Effector memory CD8-positive, alpha-beta T cell (primary cell): ENCODE data around the gene NUP210.
A peak's percentile ranks its signal among the peaks of the same experiment; 100 is the strongest.

Source experiments
- ATAC-seq: fragments of 150-1000 bp; cut with Tn5 transposase; replicated peaks from 2 replicates; pipeline ENCODE4 v1.10.0; 2021; ENCODE audit warnings: mild to moderate bottlenecking, moderate library complexity
- DNase-seq, 3 experiments: peaks; one replicate each; pipeline ENCODE4 v3.0.0; 2021
- H3K27ac Mint-ChIP-seq, 2 donors: one replicate each; pipeline ENCODE4 v1.8.0; 2022; ENCODE audit warnings: mild to moderate bottlenecking in 2 of 2, mixed read lengths in 2 of 2, moderate library complexity in 2 of 2
- H3K27me3 Mint-ChIP-seq, 2 donors: one replicate each; pipeline ENCODE4 v1.8.0; 2022; ENCODE audit warnings: mixed read lengths in 2 of 2
- H3K36me3 Mint-ChIP-seq: one replicate; pipeline ENCODE4 v1.8.0; 2022; ENCODE audit warnings: mild to moderate bottlenecking, moderate library complexity, mixed read lengths; ENCODE audit not compliant: insufficient read depth
- H3K4me1 Mint-ChIP-seq, 2 donors: one replicate each; pipeline ENCODE4 v1.8.0; 2022; ENCODE audit warnings: low read depth in 2 of 2, mixed read lengths in 2 of 2
- H3K4me3 Mint-ChIP-seq, 2 donors: one replicate each; pipeline ENCODE4 v1.8.0; 2022; ENCODE audit warnings: mild to moderate bottlenecking in 2 of 2, mixed read lengths in 2 of 2, moderate library complexity in 2 of 2
- H3K9me3 Mint-ChIP-seq, 2 donors: one replicate each; pipeline ENCODE4 v1.8.0; 2022; ENCODE audit warnings: mixed read lengths in 2 of 2
- total RNA-seq, 9 experiments: gene quantifications; one replicate each; lab custom pipeline; 2026; lab: John Stamatoyannopoulos, UW

The NUP210 gene
- 214 to 525 (median 282) reads per million in 9 experiments for total RNA-seq

GRCh38 chr3:13420045-13420830, at the start of gene NUP210:
Gene NUP210 (minus strand): TSS chr3:13420322. CDS start chr3:13420226, 96 bp downstream.
- Mint-ChIP-seq H3K27ac (peak within 1 kb of the TSS; percentile 98 to 99), H3K4me1 (peaks cover 38 to 47% of the 10 kb centered on the region in 2 donors), H3K36me3 (peaks cover 25% of the 10 kb centered on the region), H3K9me3 (no peaks in the 10 kb centered on the region), H3K4me3 (peak within 1 kb of the TSS; percentile 93 to 98), H3K27me3 (no peaks in the 10 kb centered on the region)
- peak; percentile 21 for ATAC-seq
- peak in 2 of 3 experiments; percentile 27 to 30 for DNase-seq

GRCh38 chr3:13466781-13467180, 46.7 kb upstream of the NUP210 start:
- peaks cover 0 to 2% of the 10 kb centered on the region in 2 donors for H3K4me1 Mint-ChIP-seq
- no peak overlapping the region for H3K4me3 Mint-ChIP-seq
- no peak overlapping the region for H3K27ac Mint-ChIP-seq
- ATAC-seq (no peak), DNase-seq (no peak)
- peaks cover 20 to 46% of the 10 kb centered on the region in 2 donors for H3K27me3 Mint-ChIP-seq
- H3K36me3 Mint-ChIP-seq, result peaks cover 2% of the 10 kb centered on the region
- H3K9me3 Mint-ChIP-seq, result no peaks in the 10 kb centered on the region

GRCh38 chr3:13465236-13465873, 45.2 kb upstream of the NUP210 start:
- DNase-seq (no peak), ATAC-seq (no peak)
- Mint-ChIP-seq H3K4me1 (peaks cover 4 to 5% of the 10 kb centered on the region in 2 donors), H3K9me3 (no peaks in the 10 kb centered on the region), H3K27ac (no peak overlapping the region), H3K27me3 (peaks cover 26 to 49% of the 10 kb centered on the region in 2 donors), H3K36me3 (peaks cover 2% of the 10 kb centered on the region), H3K4me3 (no peak overlapping the region)

GRCh38 chr3:13463618-13464400, 43.7 kb upstream of the NUP210 start:
- H3K4me3 Mint-ChIP-seq, result no peak overlapping the region
- DNase-seq (no peak), ATAC-seq (no peak)
- H3K27ac Mint-ChIP-seq, result no peak overlapping the region
- peaks cover 24 to 58% of the 10 kb centered on the region in 2 donors for H3K27me3 Mint-ChIP-seq
- peaks cover 2% of the 10 kb centered on the region for H3K36me3 Mint-ChIP-seq
- peaks cover 4 to 5% of the 10 kb centered on the region in 2 donors for H3K4me1 Mint-ChIP-seq
- no peaks in the 10 kb centered on the region for H3K9me3 Mint-ChIP-seq

- Mint-ChIP-seq H3K27ac (no peak overlapping the region), H3K27me3 (peaks cover 20 to 58% of the 10 kb centered on the region in 2 donors), H3K4me1 (peaks cover 4 to 5% of the 10 kb centered on the region in 2 donors), H3K9me3 (no peaks in the 10 kb centered on the region), H3K36me3 (peaks cover 2% of the 10 kb centered on the region), H3K4me3 (no peak overlapping the region)
- ATAC-seq, result no peak
- DNase-seq, result no peak
Measured at GRCh38 chr3:13462822-13463221, 42.7 kb upstream of the NUP210 start.

GRCh38 chr3:13462125-13462629, 42.1 kb upstream of the NUP210 start:
- Mint-ChIP-seq H3K4me1 (peaks cover 4 to 5% of the 10 kb centered on the region in 2 donors), H3K27me3 (peaks cover 16 to 52% of the 10 kb centered on the region in 2 donors), H3K9me3 (no peaks in the 10 kb centered on the region), H3K36me3 (peaks cover 2% of the 10 kb centered on the region), H3K27ac (peak overlapping the region in 1 of 2 donors; percentile 28), H3K4me3 (no peak overlapping the region)
- ATAC-seq, result no peak
- DNase-seq, result no peak

GRCh38 chr3:13461169-13462124, 41.3 kb upstream of the NUP210 start:
- H3K27me3 Mint-ChIP-seq, result peaks cover 14 to 47% of the 10 kb centered on the region in 2 donors
- DNase-seq (peak; percentile 63 to 76 (median 75)), ATAC-seq (peak; percentile 96)
- H3K4me1 Mint-ChIP-seq, result peaks cover 4 to 5% of the 10 kb centered on the region in 2 donors
- H3K36me3 Mint-ChIP-seq, result peaks cover 2% of the 10 kb centered on the region
- H3K4me3 Mint-ChIP-seq, result no peak overlapping the region
- H3K27ac Mint-ChIP-seq, result peak overlapping the region in 1 of 2 donors; percentile 28
- no peaks in the 10 kb centered on the region for H3K9me3 Mint-ChIP-seq

GRCh38 chr3:13460341-13460736, 40.2 kb upstream of the NUP210 start:
- Mint-ChIP-seq H3K9me3 (no peaks in the 10 kb centered on the region), H3K4me1 (peaks cover 4 to 5% of the 10 kb centered on the region in 2 donors), H3K27me3 (peaks cover 13 to 36% of the 10 kb centered on the region in 2 donors), H3K4me3 (no peak overlapping the region), H3K27ac (no peak overlapping the region), H3K36me3 (peaks cover 2% of the 10 kb centered on the region)
- ATAC-seq (no peak), DNase-seq (no peak)

GRCh38 chr3:13459605-13460340, 39.7 kb upstream of the NUP210 start:
- Mint-ChIP-seq H3K4me3 (no peak overlapping the region), H3K27me3 (peaks cover 10 to 30% of the 10 kb centered on the region in 2 donors), H3K9me3 (no peaks in the 10 kb centered on the region), H3K36me3 (peaks cover 2% of the 10 kb centered on the region), H3K4me1 (peaks cover 4% of the 10 kb centered on the region in 2 donors), H3K27ac (no peak overlapping the region)
- ATAC-seq, result no peak
- no peak for DNase-seq

GRCh38 chr3:13457593-13457992, 37.5 kb upstream of the NUP210 start:
- Mint-ChIP-seq H3K4me3 (no peak overlapping the region), H3K36me3 (peaks cover 1% of the 10 kb centered on the region), H3K9me3 (no peaks in the 10 kb centered on the region), H3K4me1 (peaks cover 4 to 6% of the 10 kb centered on the region in 2 donors), H3K27ac (no peak overlapping the region), H3K27me3 (peaks cover 10 to 19% of the 10 kb centered on the region in 2 donors)
- DNase-seq (no peak), ATAC-seq (no peak)

- Mint-ChIP-seq H3K4me3 (no peak overlapping the region), H3K36me3 (peaks cover 9% of the 10 kb centered on the region), H3K27me3 (peaks cover 0 to 9% of the 10 kb centered on the region in 2 donors), H3K9me3 (no peaks in the 10 kb centered on the region), H3K27ac (no peak overlapping the region), H3K4me1 (peaks cover 4 to 14% of the 10 kb centered on the region in 2 donors)
- no peak for DNase-seq
- no peak for ATAC-seq
Measured at GRCh38 chr3:13455644-13456043, 35.5 kb upstream of the NUP210 start.
